Brain microvascular endothelial cell (primary cell): ENCODE results near the gene CST9.

ENCODE experiments used
- DNase-seq: peaks from one replicate; pipeline ENCODE4 v3.0.0-alpha.2; 2020
- H3K27ac ChIP-seq: fragments of 250-450 bp; sonication (Bioruptor Pico); 2 replicates; pipeline ENCODE4 v1.5.1; 2020; ENCODE audit warnings: mild to moderate bottlenecking, moderate library complexity
- H3K27me3 ChIP-seq: fragments of 250-450 bp; sonication (Bioruptor Pico); replicated peaks from 2 replicates; pipeline ENCODE4 v1.5.1; 2020; ENCODE audit warnings: mild to moderate bottlenecking
- H3K36me3 ChIP-seq: fragments of 250-450 bp; sonication (Bioruptor Pico); replicated peaks from 2 replicates; pipeline ENCODE4 v1.5.1; 2020; ENCODE audit warnings: mild to moderate bottlenecking
- H3K4me3 ChIP-seq: 2 replicates; pipeline ENCODE4 v1.5.1; 2011; ENCODE audit warnings: low read depth, mild to moderate bottlenecking, control low read depth, low read length, moderate library complexity
- CTCF ChIP-seq: IDR thresholded peaks from 2 replicates; pipeline ENCODE4 v1.5.1; 2011; ENCODE audit warnings: low read depth, mild to moderate bottlenecking, moderate library complexity, low read length, control low read depth, inconsistent platforms; ENCODE audit errors: missing control alignments
- in situ Hi-C: cut with HindIII; loops from 2 replicates; pipeline ENCODE4 v1.10.0; 2017; ENCODE audit warnings: low sequenced_read_pairs, low pct_ligation_motif_present

CST9 gene

DNA sequence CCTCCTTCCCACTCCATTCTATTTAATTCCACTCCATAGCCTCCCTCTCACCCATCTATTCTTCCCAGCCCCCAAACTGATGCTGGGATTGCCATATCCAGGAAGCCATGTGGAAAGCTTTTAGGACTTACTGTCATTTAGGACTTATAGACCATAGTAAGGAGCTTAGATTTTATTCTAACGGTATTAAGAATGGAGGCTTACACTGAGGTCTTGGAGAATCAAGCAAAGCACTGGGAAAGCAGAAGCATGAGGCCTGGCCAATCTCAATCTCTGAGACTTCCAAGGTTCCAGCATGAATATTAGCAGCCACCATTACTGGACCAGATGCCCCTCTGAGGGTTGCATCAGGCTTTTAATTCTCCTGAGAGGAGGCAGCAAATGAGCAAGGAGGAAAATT, 1.4 kb downstream of the CST9 start:
- no peak for DNase-seq
- Histone ChIP-seq H3K27ac (no peak overlapping the region), H3K36me3 (no peaks in the 10 kb centered on the region), H3K27me3 (no peaks in the 10 kb centered on the region), H3K4me3 (no peak overlapping the region)
- TF ChIP-seq CTCF, result no peak
- in situ Hi-C loops, result no loop called here

DNA sequence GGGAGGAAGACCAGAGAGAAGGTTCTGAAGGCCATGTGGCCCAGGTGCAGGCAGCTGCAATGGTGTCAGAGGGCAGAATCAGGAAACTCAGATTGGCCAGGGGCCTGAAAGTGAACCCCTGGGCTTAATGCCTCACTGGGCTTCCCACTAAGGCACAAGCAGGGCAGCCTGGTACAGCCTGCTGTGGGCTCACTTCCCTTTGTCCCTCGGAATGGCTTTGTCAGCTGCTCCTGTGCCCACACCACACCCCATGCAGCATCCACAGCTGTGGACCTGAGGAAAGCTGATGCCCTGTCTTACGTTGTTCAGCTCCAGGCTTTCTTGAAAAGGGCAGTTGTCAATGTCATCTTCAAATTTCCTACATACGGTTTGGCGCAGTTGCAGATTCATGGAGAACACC, 2.4 kb downstream of the CST9 start:
- H3K27ac ChIP-seq, result no peak overlapping the region
- no peaks in the 10 kb centered on the region for H3K27me3 ChIP-seq
- DNase-seq, result no peak
- no peak overlapping the region for H3K4me3 ChIP-seq
- no peak for TF ChIP-seq CTCF
- in situ Hi-C loops, result no loop called here
- no peaks in the 10 kb centered on the region for H3K36me3 ChIP-seq

- TF ChIP-seq CTCF, result no peak
- Histone ChIP-seq H3K36me3 (no peaks in the 10 kb centered on the region), H3K27ac (no peak overlapping the region), H3K4me3 (no peak overlapping the region), H3K27me3 (no peaks in the 10 kb centered on the region)
- DNase-seq, result no peak
- in situ Hi-C loops, result no loop called here
These were observed 3.0 kb downstream of the CST9 start for GRCh38 chr20:23602699-23603098.

DNA sequence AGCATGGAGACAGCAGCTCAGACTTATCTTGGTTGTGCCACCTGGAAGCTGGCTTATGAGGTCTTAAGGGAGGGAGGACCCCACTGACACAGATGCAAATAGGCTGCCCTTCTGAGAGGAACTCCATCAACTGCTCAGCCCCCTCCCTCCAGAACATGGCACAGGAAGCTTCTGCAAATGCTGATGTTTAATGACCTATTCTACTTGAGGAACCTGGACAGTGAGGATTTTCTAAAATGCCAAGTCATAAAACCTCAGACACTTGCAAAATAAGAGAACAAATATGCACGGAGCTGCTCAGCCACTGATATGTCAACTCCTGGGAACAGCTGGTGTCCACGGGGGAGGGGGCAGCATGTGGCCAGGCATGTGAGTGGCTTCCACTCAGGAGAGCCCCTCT, 3.5 kb downstream of the CST9 start:
- Histone ChIP-seq H3K4me3 (no peak overlapping the region), H3K27me3 (no peaks in the 10 kb centered on the region), H3K36me3 (no peaks in the 10 kb centered on the region), H3K27ac (no peak overlapping the region)
- no peak for DNase-seq
- in situ Hi-C loops, result no loop called here
- TF ChIP-seq CTCF, result no peak

GRCh38 chr20:23601715-23602114, 4.0 kb downstream of the CST9 start:
- in situ Hi-C loops, result no loop called here
- H3K4me3 ChIP-seq, result no peak overlapping the region
- H3K27ac ChIP-seq, result no peak overlapping the region
- DNase-seq, result no peak
- no peaks in the 10 kb centered on the region for H3K27me3 ChIP-seq
- H3K36me3 ChIP-seq, result no peaks in the 10 kb centered on the region
- TF ChIP-seq CTCF, result no peak

DNA sequence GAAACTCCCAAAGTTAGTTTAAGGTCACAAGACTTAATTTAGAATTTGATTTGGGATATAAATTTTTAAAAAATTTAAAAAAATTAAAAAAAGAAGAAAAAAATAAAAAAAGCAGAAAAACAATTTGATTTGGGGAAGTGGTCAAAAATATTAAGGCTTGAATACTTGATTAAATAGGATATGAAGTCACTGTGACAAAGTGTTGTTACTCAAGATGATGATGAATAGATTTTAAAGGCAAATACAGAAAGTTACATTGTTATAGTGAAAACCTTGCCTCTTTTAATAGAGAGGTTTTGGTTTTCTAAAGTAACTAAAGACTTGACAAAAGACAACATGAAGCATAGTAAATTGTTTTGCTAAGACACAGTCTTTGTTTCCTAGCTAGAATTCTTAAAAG, 7.2 kb downstream of the CST9 start:
- in situ Hi-C loops, result no loop called here
- no peaks in the 10 kb centered on the region for H3K36me3 ChIP-seq
- no peak overlapping the region for H3K4me3 ChIP-seq
- no peak overlapping the region for H3K27ac ChIP-seq
- no peak for DNase-seq
- H3K27me3 ChIP-seq, result no peaks in the 10 kb centered on the region
- no peak for TF ChIP-seq CTCF
